ENCODE measurements around the gene RESP18.
"Not testable (repeated sequence)": the region's sequence is repeated elsewhere in the genome, so short reads cannot be mapped to it uniquely, and the experiment has no call there.

Gene RESP18

GRCh38 chr2:219325657-219326315 lies 6.8 kb downstream of the RESP18 start:
- DNase-seq (ENCODE audit: low spot score), result no peak

GRCh38 chr2:219325136-219325535 lies 7.4 kb downstream of the RESP18 start:
- no peak for DNase-seq (ENCODE audit: low spot score)

GRCh38 chr2:219323434-219323833 lies 9.1 kb downstream of the RESP18 start:
- DNase-seq (ENCODE audit: low spot score), result no peak

- DNase-seq (ENCODE audit: low spot score), result no peak
Measured at GRCh38 chr2:219314804-219315468, 17.6 kb downstream of the RESP18 start.

GRCh38 chr2:219312683-219313263 lies 19.8 kb downstream of the RESP18 start:
- DNase-seq (ENCODE audit: low spot score), result not testable (repeated sequence)

- no peak for DNase-seq (ENCODE audit: low spot score)
Measured at GRCh38 chr2:219309278-219309677, 23.3 kb downstream of the RESP18 start, which contains the start of gene PTPRN. Gene PTPRN (minus strand): TSS chr2:219309401. CDS start chr2:219309332, 69 bp downstream.

- peak; percentile 52 for DNase-seq (ENCODE audit: low spot score)
Measured at GRCh38 chr2:219308142-219309101, 24.1 kb downstream of the RESP18 start.

- DNase-seq (ENCODE audit: low spot score), result no peak
Measured at GRCh38 chr2:219306047-219306446, 26.5 kb downstream of the RESP18 start.

GRCh38 chr2:219304223-219304622 lies 28.3 kb downstream of the RESP18 start:
- no peak for DNase-seq (ENCODE audit: low spot score)

- no peak for DNase-seq (ENCODE audit: low spot score)
Measured at GRCh38 chr2:219302412-219302968, 30.1 kb downstream of the RESP18 start.

- DNase-seq (ENCODE audit: low spot score), result no peak
Measured at GRCh38 chr2:219300022-219300421, 32.5 kb downstream of the RESP18 start.

- no peak for DNase-seq (ENCODE audit: low spot score)
Measured at GRCh38 chr2:219299372-219299760, 33.2 kb downstream of the RESP18 start.

- peak; percentile 78 for DNase-seq (ENCODE audit: low spot score)
Measured at GRCh38 chr2:219298759-219299371, 33.7 kb downstream of the RESP18 start.

- no peak for DNase-seq (ENCODE audit: low spot score)
Measured at GRCh38 chr2:219297766-219298456, 34.6 kb downstream of the RESP18 start.

- DNase-seq (ENCODE audit: low spot score), result no peak
Measured at GRCh38 chr2:219296631-219297391, 35.7 kb downstream of the RESP18 start.

- DNase-seq (ENCODE audit: low spot score), result no peak
Measured at GRCh38 chr2:219296142-219296541, 36.4 kb downstream of the RESP18 start.

GRCh38 chr2:219294356-219295351 lies 37.9 kb downstream of the RESP18 start:
- peak; percentile 91 for DNase-seq (ENCODE audit: low spot score)

- no peak for DNase-seq (ENCODE audit: low spot score)
Measured at GRCh38 chr2:219293736-219294231, 38.8 kb downstream of the RESP18 start.

GRCh38 chr2:219292616-219293015 lies 39.9 kb downstream of the RESP18 start:
- no peak for DNase-seq (ENCODE audit: low spot score)

Measured in LoVo (cell line).